Measurements from ENCODE around the gene COBL. TPM values are rescaled to one million over a fixed set of nuclear protein-coding genes. Genes with fewer than 3 reads are reported as not detected.

Gene COBL
- total RNA-seq, 4 donors from 2014 or later: under 0.01 to 7.7 (median 2.6) TPM

GRCh38 chr7:51154201-51154600, 162.4 kb downstream of the COBL start:
- H3K36me3 ChIP-seq: no peaks in the 10 kb centered on the region
- H3K4me1 ChIP-seq: no peaks in the 10 kb centered on the region
- DNase-seq: no peak
- H3K27ac ChIP-seq: no peak overlapping the region
- no peaks in the 10 kb centered on the region for H3K9me3 ChIP-seq
- H3K27me3 ChIP-seq: no peaks in the 10 kb centered on the region
- intact Hi-C loops (cut with DNase I; ENCODE audit: low total_unique reads): no loop called here
- no peak overlapping the region for H3K4me3 ChIP-seq
- TF ChIP-seq POLR2A (IDR thresholded peaks at IDR 0.05): no peak
- TF ChIP-seq, protein P1, sequence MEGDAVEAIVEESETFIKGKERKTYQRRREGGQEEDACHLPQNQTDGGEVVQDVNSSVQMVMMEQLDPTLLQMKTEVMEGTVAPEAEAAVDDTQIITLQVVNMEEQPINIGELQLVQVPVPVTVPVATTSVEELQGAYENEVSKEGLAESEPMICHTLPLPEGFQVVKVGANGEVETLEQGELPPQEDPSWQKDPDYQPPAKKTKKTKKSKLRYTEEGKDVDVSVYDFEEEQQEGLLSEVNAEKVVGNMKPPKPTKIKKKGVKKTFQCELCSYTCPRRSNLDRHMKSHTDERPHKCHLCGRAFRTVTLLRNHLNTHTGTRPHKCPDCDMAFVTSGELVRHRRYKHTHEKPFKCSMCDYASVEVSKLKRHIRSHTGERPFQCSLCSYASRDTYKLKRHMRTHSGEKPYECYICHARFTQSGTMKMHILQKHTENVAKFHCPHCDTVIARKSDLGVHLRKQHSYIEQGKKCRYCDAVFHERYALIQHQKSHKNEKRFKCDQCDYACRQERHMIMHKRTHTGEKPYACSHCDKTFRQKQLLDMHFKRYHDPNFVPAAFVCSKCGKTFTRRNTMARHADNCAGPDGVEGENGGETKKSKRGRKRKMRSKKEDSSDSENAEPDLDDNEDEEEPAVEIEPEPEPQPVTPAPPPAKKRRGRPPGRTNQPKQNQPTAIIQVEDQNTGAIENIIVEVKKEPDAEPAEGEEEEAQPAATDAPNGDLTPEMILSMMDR (IDR thresholded peaks at IDR 0.05): no peak

DNA sequence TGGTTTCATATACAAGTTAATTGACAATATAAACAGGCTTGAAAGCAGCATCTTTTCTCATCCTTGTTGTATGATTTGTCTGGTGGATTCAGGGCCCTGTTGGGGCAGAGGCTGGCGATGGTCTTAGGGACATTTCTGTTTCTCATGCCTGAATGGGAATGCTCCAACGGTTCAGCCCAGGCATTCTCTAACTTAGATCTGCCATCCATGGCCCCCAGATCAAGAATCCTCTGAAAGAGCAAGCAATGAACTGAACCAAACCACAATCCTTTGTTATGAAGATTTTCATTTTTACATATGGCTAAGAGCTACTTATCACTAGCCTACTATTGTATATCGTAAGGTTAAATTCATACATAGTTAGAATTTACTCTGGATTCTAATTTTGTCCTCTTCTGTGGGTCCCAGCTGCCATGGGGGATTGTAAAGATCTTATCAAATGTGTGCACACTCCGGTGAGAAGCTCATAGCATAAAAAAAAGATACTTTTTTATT, 163.9 kb downstream of the COBL start:
- TF ChIP-seq, protein P1 (IDR thresholded peaks at IDR 0.05): no peak
- no peak for TF ChIP-seq POLR2A (IDR thresholded peaks at IDR 0.05)
- H3K4me1 ChIP-seq: no peaks in the 10 kb centered on the region
- no peaks in the 10 kb centered on the region for H3K9me3 ChIP-seq
- no peaks in the 10 kb centered on the region for H3K36me3 ChIP-seq
- H3K4me3 ChIP-seq: no peak overlapping the region
- H3K27ac ChIP-seq: no peak overlapping the region
- H3K27me3 ChIP-seq: no peaks in the 10 kb centered on the region
- DNase-seq: no peak
- intact Hi-C loops (cut with DNase I; ENCODE audit: low total_unique reads): no loop called here

- Histone ChIP-seq H3K9me3 (no peaks in the 10 kb centered on the region), H3K27me3 (no peaks in the 10 kb centered on the region), H3K27ac (no peak overlapping the region), H3K4me1 (no peaks in the 10 kb centered on the region), H3K36me3 (no peaks in the 10 kb centered on the region), H3K4me3 (no peak overlapping the region)
- no peak for DNase-seq
- no peak for TF ChIP-seq POLR2A (IDR thresholded peaks at IDR 0.05)
- TF ChIP-seq, protein P1 (IDR thresholded peaks at IDR 0.05): no peak
- intact Hi-C loops (cut with DNase I; ENCODE audit: low total_unique reads): no loop called here
Observed at GRCh38 chr7:51151455-51151854, 165.2 kb downstream of the COBL start.

DNA sequence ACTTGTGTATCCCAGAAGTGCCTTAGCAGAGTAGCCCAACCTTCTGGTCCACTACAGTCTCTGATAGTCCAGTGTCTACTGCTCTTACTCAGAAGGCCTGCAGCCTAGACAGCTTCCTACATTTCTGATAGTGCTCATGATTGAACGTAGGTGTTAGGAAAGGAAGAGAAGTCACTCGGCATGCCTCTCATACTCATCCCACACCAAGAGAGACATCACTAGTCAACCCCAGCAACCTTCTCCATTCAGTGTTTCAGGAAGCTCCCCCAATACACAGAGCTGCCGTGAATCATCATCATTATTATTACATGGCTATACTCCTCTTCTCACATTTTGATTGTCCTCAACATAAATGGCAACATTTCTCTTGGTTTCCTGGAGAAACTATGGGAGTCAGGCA, 166.4 kb downstream of the COBL start:
- DNase-seq: no peak
- no peaks in the 10 kb centered on the region for H3K9me3 ChIP-seq
- no peak for TF ChIP-seq POLR2A (IDR thresholded peaks at IDR 0.05)
- TF ChIP-seq, protein P1 (IDR thresholded peaks at IDR 0.05): no peak
- no peaks in the 10 kb centered on the region for H3K36me3 ChIP-seq
- H3K4me3 ChIP-seq: no peak overlapping the region
- no peaks in the 10 kb centered on the region for H3K27me3 ChIP-seq
- H3K27ac ChIP-seq: no peak overlapping the region
- intact Hi-C loops (cut with DNase I; ENCODE audit: low total_unique reads): no loop called here
- no peaks in the 10 kb centered on the region for H3K4me1 ChIP-seq

DNA sequence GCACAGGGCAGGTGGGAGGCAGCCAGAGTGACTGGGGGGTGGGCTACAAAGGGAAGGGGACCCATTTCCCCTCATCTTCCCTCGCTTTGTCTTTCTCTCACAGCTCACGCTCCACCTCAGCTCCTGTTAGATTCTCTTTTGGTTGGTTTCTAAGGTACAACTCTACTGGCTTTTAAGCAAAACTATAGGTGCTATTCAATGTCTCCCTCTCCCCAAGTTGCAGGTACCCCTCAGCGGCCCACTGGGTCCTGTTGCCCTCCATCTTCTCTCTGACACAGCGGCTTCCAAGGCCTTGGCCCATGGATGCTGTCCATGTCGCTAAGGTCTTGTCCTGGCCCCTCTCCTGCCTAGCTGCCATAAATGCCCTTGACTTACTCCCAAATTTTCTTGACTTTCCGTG, 168.4 kb downstream of the COBL start:
- Histone ChIP-seq H3K9me3 (no peaks in the 10 kb centered on the region), H3K27me3 (no peaks in the 10 kb centered on the region), H3K36me3 (no peaks in the 10 kb centered on the region), H3K4me1 (no peaks in the 10 kb centered on the region), H3K27ac (no peak overlapping the region), H3K4me3 (no peak overlapping the region)
- TF ChIP-seq, protein P1 (IDR thresholded peaks at IDR 0.05): no peak
- TF ChIP-seq POLR2A (IDR thresholded peaks at IDR 0.05): no peak
- no peak for DNase-seq
- intact Hi-C loops (cut with DNase I; ENCODE audit: low total_unique reads): no loop called here

Data from uterus (tissue), 4 donors.